CD14-positive monocyte (primary cell): ENCODE results near the gene MAP3K9. TPM values are rescaled to one million over a fixed set of nuclear protein-coding genes. Genes with fewer than 3 reads are reported as not detected.

Experiments
- DNase-seq, 3 donors: peaks; one replicate each; pipeline ENCODE4 v3.0.0-alpha.2; 2011 to 2022
- H2AFZ ChIP-seq: 2 replicates; pipeline ENCODE4 v1.6.0; 2012; ENCODE audit warnings: mild to moderate bottlenecking, low read depth, low read length, inconsistent platforms; ENCODE audit not compliant: insufficient read depth, poor library complexity, severe bottlenecking
- H3K27ac ChIP-seq, 2 donors: 1 replicate in 1 of 2; 2 replicates in 1 of 2; pipeline ENCODE4 v1.5.1; 2012 to 2013; ENCODE audit warnings: low read length in 2 of 2, control low read depth in 1 of 2, inconsistent platforms in 1 of 2, low read depth in 1 of 2, mild to moderate bottlenecking in 1 of 2
- H3K27me3 ChIP-seq, 2 donors: one replicate each; pipeline versions ENCODE4 v1.6.0 to v1.6.1; 2011 to 2013; ENCODE audit warnings: low read length in 2 of 2; ENCODE audit not compliant: control insufficient read depth in 2 of 2, insufficient read depth in 2 of 2
- H3K36me3 ChIP-seq, 2 donors: replicated peaks in 1 of 2; 1 replicate in 1 of 2; 2 replicates in 1 of 2; pipeline versions ENCODE4 v1.5.1 to v1.6.1; 2012 to 2013; ENCODE audit warnings: low read length in 2 of 2, control low read depth in 1 of 2, inconsistent platforms in 1 of 2, mild to moderate bottlenecking in 1 of 2; ENCODE audit not compliant: insufficient read depth in 2 of 2, control insufficient read depth in 1 of 2
- H3K4me1 ChIP-seq, 2 donors: 1 replicate in 1 of 2; 2 replicates in 1 of 2; pipeline versions ENCODE4 v1.5.1 to v1.6.1; 2012 to 2013; ENCODE audit warnings: low read length in 2 of 2, control low read depth in 1 of 2, inconsistent platforms in 1 of 2, mild to moderate bottlenecking in 1 of 2, moderate library complexity in 1 of 2; ENCODE audit not compliant: insufficient read depth in 2 of 2, control insufficient read depth in 1 of 2
- H3K4me2 ChIP-seq: replicated peaks from 2 replicates; pipeline ENCODE3; 2012; ENCODE audit warnings: low read length, moderate library complexity, mild to moderate bottlenecking; ENCODE audit not compliant: poor library complexity, severe bottlenecking; ENCODE audit errors: extremely low read depth
- H3K4me3 ChIP-seq, 3 experiments: fragments of 200-600 bp in 1 of 3; sonication (generic) in 1 of 3; replicated peaks in 1 of 3; 1 replicate in 2 of 3; 2 replicates in 1 of 3; pipeline ENCODE4 v1.5.1; 2011 to 2013; ENCODE audit warnings: low read length in 3 of 3, mild to moderate bottlenecking in 3 of 3, control low read depth in 2 of 3, low read depth in 2 of 3, inconsistent platforms in 1 of 3, moderate library complexity in 1 of 3
- H3K79me2 ChIP-seq: 2 replicates; pipeline ENCODE4 v1.6.0; 2012; ENCODE audit warnings: mild to moderate bottlenecking, control low read depth, inconsistent platforms, low read length, moderate library complexity; ENCODE audit not compliant: insufficient read depth
- H3K9ac ChIP-seq: 2 replicates; pipeline ENCODE4 v1.6.0; 2017; ENCODE audit warnings: low read length, mild to moderate bottlenecking; ENCODE audit not compliant: insufficient read depth, poor library complexity, severe bottlenecking
- H3K9me3 ChIP-seq, 2 donors: replicated peaks in 1 of 2; 1 replicate in 1 of 2; 2 replicates in 1 of 2; pipeline versions ENCODE4 v1.5.1 to v1.6.1; 2012 to 2013; ENCODE audit warnings: low read length in 2 of 2, control low read depth in 1 of 2; ENCODE audit not compliant: control insufficient read depth in 1 of 2, insufficient read depth in 1 of 2
- H4K20me1 ChIP-seq: 2 replicates; pipeline ENCODE4 v1.6.0; 2012; ENCODE audit warnings: mild to moderate bottlenecking, low read length, control low read depth, moderate library complexity; ENCODE audit not compliant: insufficient read depth
- H3K27ac Mint-ChIP-seq, 7 donors: one replicate each; pipeline ENCODE4 v1.8.0; 2020; ENCODE audit warnings: mild to moderate bottlenecking in 7 of 7, mixed read lengths in 7 of 7, moderate library complexity in 6 of 7, inconsistent platforms in 2 of 7
- H3K27me3 Mint-ChIP-seq, 3 donors: one replicate each; pipeline ENCODE4 v1.8.0; 2021 to 2022; ENCODE audit warnings: low read depth in 3 of 3, mild to moderate bottlenecking in 3 of 3, mixed read lengths in 3 of 3, moderate library complexity in 3 of 3, inconsistent platforms in 1 of 3
- H3K36me3 Mint-ChIP-seq, 2 donors: one replicate each; pipeline ENCODE4 v1.8.0; 2020; ENCODE audit warnings: mixed read lengths in 2 of 2, inconsistent platforms in 1 of 2, mild to moderate bottlenecking in 1 of 2
- H3K4me1 Mint-ChIP-seq: one replicate; pipeline ENCODE4 v1.8.0; 2020; ENCODE audit warnings: mild to moderate bottlenecking, mixed read lengths
- H3K4me3 Mint-ChIP-seq, 2 donors: one replicate each; pipeline ENCODE4 v1.8.0; 2020; ENCODE audit warnings: mild to moderate bottlenecking in 2 of 2, mixed read lengths in 2 of 2, moderate library complexity in 1 of 2
- H3K9me3 Mint-ChIP-seq, 7 donors: one replicate each; pipeline ENCODE4 v1.8.0; 2020 to 2022; ENCODE audit warnings: mixed read lengths in 7 of 7, mild to moderate bottlenecking in 6 of 7, moderate library complexity in 6 of 7, inconsistent platforms in 2 of 7
- CTCF ChIP-seq: fragments of 200-600 bp; IDR thresholded peaks from one replicate; pipeline ENCODE4 v1.8.0; 2022; ENCODE audit warnings: antibody characterized with exemption, mild to moderate bottlenecking
- WGBS: methylation state at CpG from one replicate; pipeline ENCODE4 v1.1.5; 2013; ENCODE audit warnings: missing lambda C conversion rate; ENCODE audit not compliant: insufficient coverage; 5-methylcytosine and 5-hydroxymethylcytosine counted together
- intact Hi-C, 2 donors: fragments of 100-400 bp; cut with micrococcal nuclease; formaldehyde crosslinking; loops; one replicate each; pipeline versions ENCODE4 v1.15.0 to v1.15.1; 2023
- polyA plus RNA-seq, 3 donors: library from polyadenylated mRNA; depleted of rRNA in 1 of 3; unstranded in 2 of 3; stranded (reverse) in 1 of 3; fragments of 300-500 nt in 2 of 3; fragments of >200 nt in 1 of 3; fragmentation: Illumina TruSeq in 2 of 3; gene quantifications; 1 replicate in 2 of 3; 2 replicates in 1 of 3; pipeline ENCODE4 v1.2.3, GENCODE V29; 2012 to 2021

The MAP3K9 gene
- polyA plus RNA-seq, 3 donors, result 0.01 TPM; not detected in 2

GRCh38 chr14:70741482-70741881 is 67.8 kb downstream of the MAP3K9 start:
- peaks cover 0 to 2% (median 0%) of the 10 kb centered on the region in 7 donors for H3K9me3 Mint-ChIP-seq
- H2AFZ ChIP-seq, result no peak overlapping the region
- H3K27me3 ChIP-seq, result no peaks in the 10 kb centered on the region
- WGBS, result 100% methylated on average over 4 of the region's 6 CpGs
- peaks cover 0 to 5% (median 5%) of the 10 kb centered on the region in 3 donors for H3K27me3 Mint-ChIP-seq
- no peak overlapping the region for H3K27ac ChIP-seq
- no peak overlapping the region for H3K27ac Mint-ChIP-seq
- no peak overlapping the region for H3K4me3 Mint-ChIP-seq
- no peaks in the 10 kb centered on the region for H3K9me3 ChIP-seq
- H3K4me1 ChIP-seq, result no peaks in the 10 kb centered on the region
- DNase-seq, result no peak
- intact Hi-C loops, result no loop called here
- no peak overlapping the region for H3K4me2 ChIP-seq
- H4K20me1 ChIP-seq, result no peaks in the 10 kb centered on the region
- no peaks in the 10 kb centered on the region for H3K79me2 ChIP-seq
- H3K9ac ChIP-seq, result no peak overlapping the region
- TF ChIP-seq CTCF, result no peak
- no peaks in the 10 kb centered on the region for H3K36me3 Mint-ChIP-seq
- H3K4me3 ChIP-seq, result no peak overlapping the region
- H3K4me1 Mint-ChIP-seq, result no peaks in the 10 kb centered on the region
- H3K36me3 ChIP-seq, result no peaks in the 10 kb centered on the region

GRCh38 chr14:70735043-70735442 is 74.3 kb downstream of the MAP3K9 start:
- H2AFZ ChIP-seq, result no peak overlapping the region
- H3K36me3 Mint-ChIP-seq, result no peaks in the 10 kb centered on the region
- H3K27me3 ChIP-seq, result no peaks in the 10 kb centered on the region
- no peak overlapping the region for H3K9ac ChIP-seq
- TF ChIP-seq CTCF, result no peak
- no peak overlapping the region for H3K27ac ChIP-seq
- H3K79me2 ChIP-seq, result no peaks in the 10 kb centered on the region
- no peak overlapping the region for H3K4me2 ChIP-seq
- no peak for DNase-seq
- no CpG with 5 or more reads among the region's 4 CpGs for WGBS
- H4K20me1 ChIP-seq, result no peaks in the 10 kb centered on the region
- H3K4me3 Mint-ChIP-seq, result no peak overlapping the region
- no peaks in the 10 kb centered on the region for H3K9me3 ChIP-seq
- H3K4me1 ChIP-seq, result no peaks in the 10 kb centered on the region
- peaks cover 0 to 6% (median 3%) of the 10 kb centered on the region in 3 donors for H3K27me3 Mint-ChIP-seq
- H3K4me3 ChIP-seq, result no peak overlapping the region
- intact Hi-C loops, result no loop called here
- H3K36me3 ChIP-seq, result no peaks in the 10 kb centered on the region
- H3K4me1 Mint-ChIP-seq, result no peaks in the 10 kb centered on the region
- no peak overlapping the region for H3K27ac Mint-ChIP-seq
- H3K9me3 Mint-ChIP-seq, result peaks cover 0 to 4% (median 0%) of the 10 kb centered on the region in 7 donors
